Endothelial cell of umbilical vein (primary cell): ENCODE data around the gene CYP51A1. TPM values are rescaled to one million over a fixed set of nuclear protein-coding genes. Genes with fewer than 3 reads are reported as not detected.

Source experiments
- Bru-seq: library from RNA; stranded (reverse); fragments of 400-500 nt; gene quantifications from one replicate; lab custom pipeline; 2021; lab: Mats Ljungman, UMichigan
- BruChase-seq, 2 experiments: library from RNA; stranded (reverse); fragments of 400-500 nt; gene quantifications; one replicate each; lab custom pipeline; 2021; lab: Mats Ljungman, UMichigan
- BruUV-seq: library from RNA; stranded (reverse); fragments of 400-500 nt; replicated peaks from 2 replicates; lab custom pipeline; 2021; lab: Mats Ljungman, UMichigan
- CTCF ChIA-PET: fragments of 300-600, 350-600 bp; sonication (Branson Sonifier 250); formaldehyde crosslinking; loops from one replicate; lab custom pipeline; 2021; ENCODE audit warnings: antibody characterized with exemption, inconsistent platforms; lab: Charles Lee
- POLR2A ChIA-PET: fragments of 300-600, 350-600 bp; sonication (Branson Sonifier 250); formaldehyde crosslinking; loops from one replicate; lab custom pipeline; 2021; ENCODE audit warnings: antibody characterized with exemption, inconsistent platforms; lab: Charles Lee
- DNase-seq: peaks from one replicate; pipeline ENCODE4 v3.0.0-alpha.2; 2011; ENCODE audit warnings: low read depth, low spot score
- FAIRE-seq: peaks from 2 replicates; lab custom pipeline; 2011; peaks lifted over from hg19 to GRCh38; lab: Jason Lieb, UNC
- H2AFZ ChIP-seq: 2 replicates; pipeline ENCODE4 v1.6.0; 2012; ENCODE audit warnings: low read depth, low read length, control low read depth, inconsistent platforms
- H3K27ac ChIP-seq: 2 replicates; pipeline ENCODE4 v1.5.1; 2011; ENCODE audit warnings: low read depth, mild to moderate bottlenecking, control low read depth, low read length, moderate library complexity; ENCODE audit not compliant: insufficient read depth
- H3K27me3 ChIP-seq, 2 experiments: 2 replicates each; pipeline versions ENCODE4 v1.6.0 to v1.6.1; 2011; ENCODE audit warnings: low read length in 2 of 2, mixed read lengths in 1 of 2; ENCODE audit not compliant: control insufficient read depth in 2 of 2, insufficient read depth in 2 of 2
- H3K36me3 ChIP-seq, 2 experiments: 2 replicates in 1 of 2; 3 replicates in 1 of 2; pipeline ENCODE4 v1.5.1; 2011; ENCODE audit warnings: low read length in 2 of 2, mild to moderate bottlenecking in 1 of 2, moderate library complexity in 1 of 2; ENCODE audit not compliant: control insufficient read depth in 2 of 2, insufficient read depth in 2 of 2; ENCODE audit errors: extremely low read depth in 1 of 2
- H3K4me1 ChIP-seq: 3 replicates; pipeline ENCODE4 v1.5.1; 2011; ENCODE audit warnings: mild to moderate bottlenecking, low read length; ENCODE audit not compliant: control insufficient read depth, insufficient read depth; ENCODE audit errors: extremely low read depth
- H3K4me2 ChIP-seq: 2 replicates; pipeline ENCODE4 v1.6.1; 2011; ENCODE audit warnings: low read length, control low read depth, mixed read lengths; ENCODE audit not compliant: insufficient read depth
- H3K4me3 ChIP-seq, 3 experiments: fragments of 200-600 bp in 1 of 3; sonication (generic), shearing (Covaris generic) in 1 of 3; replicated peaks in 1 of 3; 2 replicates each; pipeline ENCODE4 v1.5.1; 2011 to 2016; ENCODE audit warnings: control low read depth in 3 of 3, low read length in 3 of 3, mild to moderate bottlenecking in 2 of 3, inconsistent platforms in 1 of 3, low read depth in 1 of 3, moderate library complexity in 1 of 3; ENCODE audit not compliant: insufficient read depth in 1 of 3
- H3K79me2 ChIP-seq: 2 replicates; pipeline ENCODE4 v1.6.0; 2012; ENCODE audit warnings: low read length, inconsistent platforms; ENCODE audit not compliant: control insufficient read depth, insufficient read depth
- H3K9ac ChIP-seq: replicated peaks from 2 replicates; pipeline ENCODE3; 2011; ENCODE audit warnings: low read length, control low read depth; ENCODE audit not compliant: insufficient read depth; ENCODE audit errors: extremely low read depth
- H3K9me1 ChIP-seq: replicated peaks from 3 replicates; pipeline ENCODE4 v1.6.0; 2011; ENCODE audit warnings: mild to moderate bottlenecking, low read length; ENCODE audit not compliant: control insufficient read depth, insufficient read depth; ENCODE audit errors: extremely low read depth
- H3K9me3 ChIP-seq: replicated peaks from 2 replicates; pipeline ENCODE4 v1.5.1; 2012; ENCODE audit warnings: low read length, inconsistent platforms; ENCODE audit not compliant: control insufficient read depth, insufficient read depth
- H4K20me1 ChIP-seq: replicated peaks from 2 replicates; pipeline ENCODE3; 2011; ENCODE audit warnings: mild to moderate bottlenecking, low read length; ENCODE audit not compliant: control insufficient read depth, insufficient read depth; ENCODE audit errors: extremely low read depth
- EZH2 ChIP-seq: IDR thresholded peaks from 2 replicates; pipeline ENCODE4 v1.6.1; 2012; ENCODE audit warnings: borderline replicate concordance, low read depth, mild to moderate bottlenecking, moderate library complexity, low read length, inconsistent platforms; ENCODE audit not compliant: severe bottlenecking
- FOS ChIP-seq: IDR thresholded peaks from 2 replicates; pipeline ENCODE4 v1.6.1; 2011; ENCODE audit warnings: mild to moderate bottlenecking, low read length, moderate library complexity, borderline replicate concordance; ENCODE audit not compliant: insufficient read depth
- GATA2 ChIP-seq: IDR thresholded peaks from 2 replicates; pipeline ENCODE4 v1.7.0; 2011; ENCODE audit warnings: low read depth, mild to moderate bottlenecking, moderate library complexity, mixed read lengths, low read length; ENCODE audit not compliant: insufficient read length, insufficient read depth
- JUN ChIP-seq: IDR thresholded peaks from 2 replicates; pipeline ENCODE4 v1.6.1; 2011; ENCODE audit warnings: borderline replicate concordance, low read depth; ENCODE audit not compliant: insufficient read length, insufficient read depth
- MYC ChIP-seq: IDR thresholded peaks from one replicate; pipeline ENCODE4 v1.6.1; 2011; ENCODE audit warnings: mild to moderate bottlenecking, low read depth, low read length
- POLR2A ChIP-seq: IDR thresholded peaks from 2 replicates; pipeline ENCODE4 v1.6.1; 2012; ENCODE audit warnings: low read depth, mild to moderate bottlenecking, control low read depth, low read length
- POLR2AphosphoS5 ChIP-seq: IDR thresholded peaks from 2 replicates; pipeline ENCODE4 v1.6.1; 2012; ENCODE audit warnings: low read depth, mild to moderate bottlenecking, control low read depth, low read length, moderate library complexity; ENCODE audit not compliant: insufficient read depth
- dilution Hi-C: fragments of 300-500 bp; cut with MboI; formaldehyde crosslinking; loops from one replicate; pipeline ENCODE4 v1.15.0; 2019; ENCODE audit warnings: low sequenced_read_pairs; ENCODE audit not compliant: extremely low pct_ligation_motif_present
- intact Hi-C: fragments of 100-400 bp; cut with micrococcal nuclease; formaldehyde crosslinking; loops from one replicate; pipeline ENCODE4 v1.10.0; 2022
- long read RNA-seq: library from polyadenylated mRNA; stranded (forward); transcript quantifications from one replicate; pipeline ENCODE4 v2.0.0, GENCODE V29; 2021
- polyA minus RNA-seq, 3 experiments: library from RNA; depleted of rRNA, polyadenylated mRNA; stranded (reverse); fragments of >200 nt; gene quantifications; 1 replicate in 1 of 3; 2 replicates in 2 of 3; pipeline ENCODE4 v1.2.3, GENCODE V29; 2011
- polyA plus RNA-seq, 4 experiments: library from polyadenylated mRNA; depleted of rRNA in 3 of 4; stranded (reverse) in 3 of 4; unstranded in 1 of 4; fragments of >200 nt; gene quantifications; 2 replicates each; pipeline versions ENCODE4 v1.2.1 to v1.2.3, GENCODE V29; 2011 to 2012; ENCODE audit warnings: missing spikeins in 1 of 4
- total RNA-seq: library from RNA; stranded (reverse); gene quantifications from 2 replicates; pipeline ENCODE4 v1.2.3, GENCODE V29; 2021
- TF ChIP-seq, protein P1 (sequence below): IDR thresholded peaks from 2 replicates; pipeline ENCODE4 v1.6.1; 2011; ENCODE audit not compliant: insufficient read depth, insufficient read length
- TF ChIP-seq, protein P2 (sequence below), 2 donors: IDR thresholded peaks; 1 replicate in 1 of 2; 2 replicates in 1 of 2; pipeline ENCODE4 v1.5.1; 2011; ENCODE audit warnings: low read length in 2 of 2, mild to moderate bottlenecking in 2 of 2, moderate library complexity in 2 of 2, control low read depth in 1 of 2, inconsistent platforms in 1 of 2, low read depth in 1 of 2; ENCODE audit not compliant: insufficient read depth in 1 of 2; ENCODE audit errors: extremely low read depth in 1 of 2

Gene CYP51A1
- total RNA-seq (119 and 131 TPM in 2 replicates), polyA plus RNA-seq (9.7 and 16.5 TPM in 2 replicates), polyA minus RNA-seq (23.1 and 23.6 TPM in 2 replicates), Bru-seq, nascent RNA (percentile 95 among the genes with signal in this experiment), BruChase-seq, experiment 1, labeled RNA remaining after a 6-hour chase (percentile 98 among the genes with signal in this experiment), BruChase-seq, experiment 2, labeled RNA remaining after a 2-hour chase (percentile 93 among the genes with signal in this experiment)
- 15.6 and 19.3 TPM in 2 replicates for polyA plus RNA-seq (2011; cell fraction: cytosol; rRNA removed)
- 5.3 and 7.3 TPM in 2 replicates for polyA plus RNA-seq (2011; cell fraction: nucleus; rRNA removed)
- 29.2 and 49.3 TPM in 2 replicates for polyA plus RNA-seq (2012)
- 35.3 TPM for polyA minus RNA-seq (2011; cell fraction: cytosol; rRNA and poly(A)+ RNA removed)
- polyA minus RNA-seq (2011; cell fraction: nucleus; rRNA and poly(A)+ RNA removed) = 9.8 and 13.9 TPM in 2 replicates
- long read RNA-seq, transcript CYP51A1-203 (10 exons, 1,729 nt) = minor isoform, 25 of 391 reads
- long read RNA-seq, transcript CYP51A1-201 (10 exons, 3,210 nt) = major isoform, 355 of 391 reads
- long read RNA-seq, partial matches to known transcripts = 1 of 391 reads
- long read RNA-seq, other reads (novel, unspliced or antisense) = 9 of 391 reads

DNA sequence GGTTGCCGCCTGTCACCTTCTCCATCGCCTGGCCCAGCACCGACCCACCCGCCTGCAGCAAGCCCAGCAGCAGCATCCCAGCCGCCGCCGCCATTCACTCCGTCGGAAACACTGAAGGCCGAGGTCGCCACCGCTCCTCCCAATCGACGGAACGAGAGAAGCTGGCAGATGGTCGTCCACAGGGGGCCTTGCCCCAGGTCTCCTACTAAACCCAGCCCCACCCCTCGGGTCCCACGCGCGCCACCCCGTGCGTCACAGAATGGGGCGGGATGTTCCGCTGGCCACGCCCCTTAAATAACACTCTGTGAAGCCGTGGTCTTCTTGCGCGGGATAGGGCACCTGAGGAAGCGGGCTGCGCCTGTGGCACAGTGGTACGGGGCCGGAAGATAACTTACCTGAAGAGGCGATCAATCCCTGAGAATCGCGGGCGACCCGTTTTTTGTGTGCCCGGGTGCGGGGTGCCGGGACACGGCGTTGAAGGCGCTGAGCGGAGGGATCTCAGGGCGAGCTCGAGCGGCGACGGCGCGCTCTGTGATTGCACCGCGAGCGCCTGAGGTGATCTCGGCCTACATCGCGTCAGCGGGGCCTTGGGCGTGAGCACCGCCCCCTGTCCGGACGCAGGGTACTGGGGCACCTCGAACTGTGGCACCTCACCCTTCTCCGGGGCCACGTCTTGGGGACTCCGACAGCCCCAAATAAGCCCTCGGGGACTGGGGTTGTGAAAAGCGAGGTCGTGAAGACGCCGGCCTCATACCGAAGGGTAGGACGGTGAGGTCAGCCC lies at the start of gene CYP51A1:
Gene CYP51A1 (minus strand): TSS at position 207 of the 781 bp plus-strand sequence. CDS start 113 bp downstream, at position 94.
- peak within 1 kb of the TSS; percentile 95 for H3K9ac ChIP-seq
- FAIRE-seq = peak; percentile 92
- POLR2A ChIA-PET = interaction anchor here (0.6 kb wide), 1 partner anchor 10 kb away, joined by 8 read pairs; no protein-coding TSS in a partner anchor
- H2AFZ ChIP-seq = peak within 1 kb of the TSS; percentile 97
- peak; percentile 94 for DNase-seq
- H3K9me3 ChIP-seq = no peaks in the 10 kb centered on the region
- peak within 1 kb of the TSS; percentile 95 for H3K4me2 ChIP-seq
- TF ChIP-seq GATA2 (no peak), POLR2A (peak; percentile 52), JUN (no peak), FOS (no peak), EZH2 (no peak), POLR2AphosphoS5 (peak; percentile 68), MYC (no peak)
- TF ChIP-seq, protein P1, sequence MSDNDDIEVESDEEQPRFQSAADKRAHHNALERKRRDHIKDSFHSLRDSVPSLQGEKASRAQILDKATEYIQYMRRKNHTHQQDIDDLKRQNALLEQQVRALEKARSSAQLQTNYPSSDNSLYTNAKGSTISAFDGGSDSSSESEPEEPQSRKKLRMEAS = peak; percentile 64
- TF ChIP-seq, protein P2, sequence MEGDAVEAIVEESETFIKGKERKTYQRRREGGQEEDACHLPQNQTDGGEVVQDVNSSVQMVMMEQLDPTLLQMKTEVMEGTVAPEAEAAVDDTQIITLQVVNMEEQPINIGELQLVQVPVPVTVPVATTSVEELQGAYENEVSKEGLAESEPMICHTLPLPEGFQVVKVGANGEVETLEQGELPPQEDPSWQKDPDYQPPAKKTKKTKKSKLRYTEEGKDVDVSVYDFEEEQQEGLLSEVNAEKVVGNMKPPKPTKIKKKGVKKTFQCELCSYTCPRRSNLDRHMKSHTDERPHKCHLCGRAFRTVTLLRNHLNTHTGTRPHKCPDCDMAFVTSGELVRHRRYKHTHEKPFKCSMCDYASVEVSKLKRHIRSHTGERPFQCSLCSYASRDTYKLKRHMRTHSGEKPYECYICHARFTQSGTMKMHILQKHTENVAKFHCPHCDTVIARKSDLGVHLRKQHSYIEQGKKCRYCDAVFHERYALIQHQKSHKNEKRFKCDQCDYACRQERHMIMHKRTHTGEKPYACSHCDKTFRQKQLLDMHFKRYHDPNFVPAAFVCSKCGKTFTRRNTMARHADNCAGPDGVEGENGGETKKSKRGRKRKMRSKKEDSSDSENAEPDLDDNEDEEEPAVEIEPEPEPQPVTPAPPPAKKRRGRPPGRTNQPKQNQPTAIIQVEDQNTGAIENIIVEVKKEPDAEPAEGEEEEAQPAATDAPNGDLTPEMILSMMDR (IDR thresholded peaks at IDR 0.05; ENCODE audit: extremely low read depth in 1 of 2, insufficient read depth in 1 of 2, low read depth in 1 of 2, low read length in 2 of 2) = peak in 1 of 2 donors; percentile 23
- H3K27me3 ChIP-seq = no peaks in the 10 kb centered on the region
- CTCF ChIA-PET = interaction anchor here (1.1 to 2.3 kb wide), 7 partner anchors 11 to 313 kb away, joined by 3 to 16 read pairs (median 5); partner anchors contain the start of genes ANKIB1, GATAD1, KRIT1 and LRRD1
- intact Hi-C loops (loop anchor here (1.0 to 10.0 kb wide), 2 partner anchors 110 to 313 kb away; partner anchors contain the start of genes ANKIB1, GATAD1 and KRIT1), dilution Hi-C loops (no loop called here)
- BruUV-seq = no TSS peak
- no peaks in the 10 kb centered on the region for H3K9me1 ChIP-seq
- peaks cover 0 to 7% of the 10 kb centered on the region in 2 experiments for H3K36me3 ChIP-seq
- H3K27ac ChIP-seq = peak within 1 kb of the TSS; percentile 95
- H3K79me2 ChIP-seq = peaks cover 48% of the 10 kb centered on the region
- peak within 1 kb of the TSS; percentile 77 to 84 (median 81) for H3K4me3 ChIP-seq
- no peaks in the 10 kb centered on the region for H4K20me1 ChIP-seq
- peaks cover 18% of the 10 kb centered on the region for H3K4me1 ChIP-seq
